ENCODE measurements around the gene ABR.
"Not testable (repeated sequence)": the region's sequence is repeated elsewhere in the genome, so short reads cannot be mapped to it uniquely, and the experiment has no call there.

Gene ABR

DNA sequence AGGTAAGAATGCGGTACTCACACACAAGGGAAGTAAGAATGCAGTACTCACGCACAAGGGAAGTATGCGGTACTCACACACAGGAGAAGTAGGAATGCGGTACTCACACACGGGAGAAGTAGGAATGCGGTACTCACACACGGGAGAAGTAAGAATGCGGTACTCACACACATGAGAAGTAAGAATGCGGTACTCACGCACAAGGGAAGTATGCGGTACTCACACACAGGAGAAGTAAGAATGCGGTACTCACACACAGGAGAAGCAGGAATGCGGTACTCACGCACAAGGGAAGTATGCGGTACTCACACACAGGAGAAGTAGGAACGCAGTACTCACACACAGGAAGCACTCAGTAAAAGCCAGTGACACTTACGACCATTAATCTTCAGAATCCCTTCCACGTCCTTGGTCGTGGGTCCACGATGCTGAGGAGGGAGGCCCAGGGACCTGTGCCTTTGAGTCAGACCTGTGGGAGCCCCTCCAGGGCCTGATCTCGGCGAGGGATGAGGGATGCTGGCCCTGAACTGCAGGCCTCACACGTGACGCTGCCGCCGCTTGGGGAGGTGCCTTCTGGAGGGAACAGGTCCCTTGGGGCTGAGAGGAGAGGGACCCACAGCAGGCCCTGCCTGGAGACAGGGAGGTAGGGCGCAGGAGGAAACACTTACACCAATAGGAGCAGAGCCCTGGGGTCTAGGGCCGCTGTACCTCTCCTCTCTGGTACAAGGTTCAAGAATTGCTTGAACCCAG, 20.2 kb downstream of the ABR start:
- no peak for DNase-seq (ENCODE audit: low spot score)
- Histone ChIP-seq H3K4me1 (ENCODE audit: insufficient read depth, poor library complexity, severe bottlenecking) (no peaks in the 10 kb centered on the region), H3K27ac (ENCODE audit: poor library complexity, severe bottlenecking) (no peak overlapping the region), H3K36me3 (ENCODE audit: low read depth) (no peaks in the 10 kb centered on the region), H3K27me3 (ENCODE audit: insufficient read depth, poor library complexity, severe bottlenecking) (no peaks in the 10 kb centered on the region), H3K4me3 (ENCODE audit: severe bottlenecking) (no peak overlapping the region), H3K9me3 (ENCODE audit: severe bottlenecking) (no peaks in the 10 kb centered on the region)
- TF ChIP-seq, protein P1, sequence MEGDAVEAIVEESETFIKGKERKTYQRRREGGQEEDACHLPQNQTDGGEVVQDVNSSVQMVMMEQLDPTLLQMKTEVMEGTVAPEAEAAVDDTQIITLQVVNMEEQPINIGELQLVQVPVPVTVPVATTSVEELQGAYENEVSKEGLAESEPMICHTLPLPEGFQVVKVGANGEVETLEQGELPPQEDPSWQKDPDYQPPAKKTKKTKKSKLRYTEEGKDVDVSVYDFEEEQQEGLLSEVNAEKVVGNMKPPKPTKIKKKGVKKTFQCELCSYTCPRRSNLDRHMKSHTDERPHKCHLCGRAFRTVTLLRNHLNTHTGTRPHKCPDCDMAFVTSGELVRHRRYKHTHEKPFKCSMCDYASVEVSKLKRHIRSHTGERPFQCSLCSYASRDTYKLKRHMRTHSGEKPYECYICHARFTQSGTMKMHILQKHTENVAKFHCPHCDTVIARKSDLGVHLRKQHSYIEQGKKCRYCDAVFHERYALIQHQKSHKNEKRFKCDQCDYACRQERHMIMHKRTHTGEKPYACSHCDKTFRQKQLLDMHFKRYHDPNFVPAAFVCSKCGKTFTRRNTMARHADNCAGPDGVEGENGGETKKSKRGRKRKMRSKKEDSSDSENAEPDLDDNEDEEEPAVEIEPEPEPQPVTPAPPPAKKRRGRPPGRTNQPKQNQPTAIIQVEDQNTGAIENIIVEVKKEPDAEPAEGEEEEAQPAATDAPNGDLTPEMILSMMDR (IDR thresholded peaks at IDR 0.05; ENCODE audit: poor library complexity, severe bottlenecking) = no peak
- no peak for ATAC-seq (ENCODE audit: low read depth)

DNA sequence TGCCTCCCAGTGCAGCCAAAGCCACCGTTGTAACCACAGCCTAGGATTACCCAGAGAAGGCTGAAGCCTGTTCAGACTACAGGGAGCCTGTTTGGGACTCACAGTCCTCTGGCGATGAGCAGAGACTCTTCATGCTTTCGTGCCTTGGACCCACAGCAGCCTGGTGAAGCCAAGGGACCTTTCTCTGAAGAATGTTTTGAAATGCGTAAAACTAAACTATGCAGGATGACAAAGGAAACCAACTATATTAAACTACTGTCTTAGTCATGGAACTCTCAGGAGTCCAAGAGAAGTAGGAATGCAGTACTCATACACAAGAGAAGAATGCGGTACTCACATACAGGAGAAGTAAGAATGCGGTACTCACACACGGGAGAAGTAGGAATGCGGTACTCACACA, 20.9 kb downstream of the ABR start:
- no peaks in the 10 kb centered on the region for H3K36me3 ChIP-seq (ENCODE audit: low read depth)
- no peaks in the 10 kb centered on the region for H3K4me1 ChIP-seq (ENCODE audit: insufficient read depth, poor library complexity, severe bottlenecking)
- no peaks in the 10 kb centered on the region for H3K27me3 ChIP-seq (ENCODE audit: insufficient read depth, poor library complexity, severe bottlenecking)
- H3K4me3 ChIP-seq (ENCODE audit: severe bottlenecking) = no peak overlapping the region
- TF ChIP-seq, protein P1 (IDR thresholded peaks at IDR 0.05; ENCODE audit: poor library complexity, severe bottlenecking) = no peak
- no peak overlapping the region for H3K27ac ChIP-seq (ENCODE audit: poor library complexity, severe bottlenecking)
- ATAC-seq (ENCODE audit: low read depth) (no peak), DNase-seq (ENCODE audit: low spot score) (no peak)
- H3K9me3 ChIP-seq (ENCODE audit: severe bottlenecking) = no peaks in the 10 kb centered on the region

DNA sequence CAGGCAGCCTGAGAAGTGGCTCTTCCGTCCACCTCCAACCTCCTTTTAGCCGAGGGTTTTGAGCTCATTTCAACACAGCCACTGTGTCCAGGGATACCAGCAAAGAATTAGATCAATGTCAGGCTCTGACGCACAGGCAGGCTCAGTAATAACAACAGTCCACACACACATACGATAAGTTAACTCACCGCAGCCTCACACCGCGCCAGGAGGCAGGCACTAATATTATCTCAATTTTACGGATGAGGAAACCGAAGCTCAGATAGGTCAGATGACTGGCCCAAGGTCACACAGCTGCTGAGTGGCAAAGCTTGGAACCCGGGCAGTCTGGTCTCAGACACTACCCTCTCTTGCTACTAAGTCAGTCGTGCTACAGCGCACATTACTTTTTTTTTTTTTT, 22.9 kb downstream of the ABR start:
- no peak overlapping the region for H3K27ac ChIP-seq (ENCODE audit: poor library complexity, severe bottlenecking)
- no peaks in the 10 kb centered on the region for H3K4me1 ChIP-seq (ENCODE audit: insufficient read depth, poor library complexity, severe bottlenecking)
- H3K4me3 ChIP-seq (ENCODE audit: severe bottlenecking) = no peak overlapping the region
- H3K27me3 ChIP-seq (ENCODE audit: insufficient read depth, poor library complexity, severe bottlenecking) = no peaks in the 10 kb centered on the region
- no peak for DNase-seq (ENCODE audit: low spot score)
- TF ChIP-seq, protein P1 (IDR thresholded peaks at IDR 0.05; ENCODE audit: poor library complexity, severe bottlenecking) = no peak
- no peak for ATAC-seq (ENCODE audit: low read depth)
- no peaks in the 10 kb centered on the region for H3K9me3 ChIP-seq (ENCODE audit: severe bottlenecking)
- H3K36me3 ChIP-seq (ENCODE audit: low read depth) = no peaks in the 10 kb centered on the region

DNA sequence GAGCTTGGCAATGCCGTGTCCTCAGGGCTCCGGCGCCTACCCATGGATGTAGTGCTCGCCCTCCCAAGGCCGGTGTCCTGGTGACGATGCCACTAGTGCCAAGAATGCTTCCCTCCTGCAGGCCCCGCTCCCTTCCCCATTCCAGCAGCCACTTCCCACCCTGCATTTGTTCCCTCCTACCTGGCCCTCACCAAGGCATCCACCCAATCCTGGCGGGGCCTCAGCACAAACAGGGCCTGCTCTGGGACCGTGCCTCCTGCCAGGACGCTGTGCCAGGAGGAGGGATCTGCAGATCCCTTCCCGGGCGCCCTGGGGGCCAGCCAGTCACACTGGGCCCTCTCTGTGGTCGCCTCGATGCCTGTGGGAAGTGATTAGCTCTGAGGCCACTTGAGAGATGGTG, 25.1 kb downstream of the ABR start:
- DNase-seq (ENCODE audit: low spot score) (no peak), ATAC-seq (ENCODE audit: low read depth) (no peak)
- Histone ChIP-seq H3K9me3 (ENCODE audit: severe bottlenecking) (no peaks in the 10 kb centered on the region), H3K27ac (ENCODE audit: poor library complexity, severe bottlenecking) (no peak overlapping the region), H3K4me1 (ENCODE audit: insufficient read depth, poor library complexity, severe bottlenecking) (no peaks in the 10 kb centered on the region), H3K36me3 (ENCODE audit: low read depth) (no peaks in the 10 kb centered on the region), H3K4me3 (ENCODE audit: severe bottlenecking) (no peak overlapping the region), H3K27me3 (ENCODE audit: insufficient read depth, poor library complexity, severe bottlenecking) (no peaks in the 10 kb centered on the region)
- TF ChIP-seq, protein P1 (IDR thresholded peaks at IDR 0.05; ENCODE audit: poor library complexity, severe bottlenecking) = no peak

DNA sequence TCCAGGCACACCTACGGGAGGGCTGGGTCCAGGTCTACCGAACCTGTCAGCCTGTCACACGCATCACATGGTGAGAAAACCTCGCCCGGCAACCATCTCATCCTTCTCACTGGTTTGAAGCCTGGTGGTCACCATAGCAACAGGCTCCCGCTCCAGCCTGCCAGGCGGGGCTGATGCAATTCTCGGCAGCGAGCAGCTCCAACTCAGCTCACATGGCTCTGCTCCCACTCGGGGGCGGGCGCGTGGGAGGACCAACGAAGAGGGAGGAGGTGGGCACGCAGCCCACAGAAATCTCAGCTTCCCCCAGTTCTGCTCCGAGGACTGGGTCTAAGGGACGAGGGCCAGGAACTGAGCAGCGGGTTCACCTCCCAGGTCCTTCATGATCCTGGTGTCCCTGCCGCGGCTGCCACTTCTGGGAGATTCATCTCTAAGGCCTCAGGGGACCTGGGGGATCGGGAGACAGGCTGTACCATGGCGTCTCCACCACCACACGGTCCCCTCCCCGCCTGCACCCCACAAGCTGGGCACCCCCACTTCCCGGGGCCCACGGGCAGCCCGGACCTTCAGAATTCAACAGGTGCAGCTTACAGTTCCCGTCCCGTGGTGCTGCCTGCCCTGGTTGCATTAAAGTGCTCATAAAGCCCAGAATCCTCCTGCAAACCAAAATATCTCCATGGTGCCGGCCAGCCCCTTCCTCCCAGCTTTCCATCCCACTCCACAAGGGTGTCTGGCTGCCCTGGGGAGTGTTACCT, 25.8 kb downstream of the ABR start:
- DNase-seq (ENCODE audit: low spot score) = no peak
- peak; percentile 51; the same call in 1 of the 3 replicates for ATAC-seq (ENCODE audit: low read depth)
- H3K27me3 ChIP-seq (ENCODE audit: insufficient read depth, poor library complexity, severe bottlenecking) = no peaks in the 10 kb centered on the region
- H3K27ac ChIP-seq (ENCODE audit: poor library complexity, severe bottlenecking) = no peak overlapping the region
- H3K4me1 ChIP-seq (ENCODE audit: insufficient read depth, poor library complexity, severe bottlenecking) = no peaks in the 10 kb centered on the region
- TF ChIP-seq, protein P1 (IDR thresholded peaks at IDR 0.05; ENCODE audit: poor library complexity, severe bottlenecking) = no peak
- no peak overlapping the region for H3K4me3 ChIP-seq (ENCODE audit: severe bottlenecking)
- no peaks in the 10 kb centered on the region for H3K9me3 ChIP-seq (ENCODE audit: severe bottlenecking)
- no peaks in the 10 kb centered on the region for H3K36me3 ChIP-seq (ENCODE audit: low read depth)

DNA sequence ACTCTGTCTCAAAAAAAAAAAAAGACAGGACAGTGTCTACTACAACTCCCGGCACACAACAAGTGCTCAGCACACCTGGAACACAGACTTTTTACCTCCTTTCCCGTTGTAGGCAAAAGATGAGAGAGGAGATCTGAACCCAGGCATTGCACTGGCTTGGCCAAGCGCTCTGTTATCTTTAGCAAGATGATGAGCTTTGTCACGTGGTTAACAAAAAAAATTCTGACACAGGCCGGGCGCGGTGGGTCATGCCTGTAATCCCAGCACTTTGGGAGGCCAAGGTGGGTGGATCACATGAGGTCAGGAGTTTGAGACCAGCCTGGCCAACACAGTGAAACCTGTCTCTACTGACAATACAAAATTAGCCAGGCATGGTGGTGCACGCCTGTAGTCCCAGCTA, 27.2 kb downstream of the ABR start:
- H3K27me3 ChIP-seq (ENCODE audit: insufficient read depth, poor library complexity, severe bottlenecking); H3K27ac ChIP-seq (ENCODE audit: poor library complexity, severe bottlenecking); H3K4me3 ChIP-seq (ENCODE audit: severe bottlenecking); ATAC-seq (ENCODE audit: low read depth); H3K9me3 ChIP-seq (ENCODE audit: severe bottlenecking); H3K4me1 ChIP-seq (ENCODE audit: insufficient read depth, poor library complexity, severe bottlenecking); H3K36me3 ChIP-seq (ENCODE audit: low read depth); DNase-seq (ENCODE audit: low spot score): not testable (repeated sequence)
